ENCODE data around the gene VPS13D.
A peak's percentile ranks its signal among the peaks of the same experiment; 100 is the strongest.

Gene VPS13D

GRCh38 chr1:12229835-12230548, at the start of gene VPS13D:
Gene VPS13D, plus strand, starts transcription at chr1:12230030. Its CDS starts 4,237 bp downstream, at chr1:12234267.
- DNase-seq (ENCODE audit: low spot score), result peak; percentile 63

- DNase-seq (ENCODE audit: low spot score), result peak; percentile 64
Measured at GRCh38 chr1:12180315-12180714, 49.5 kb upstream of the VPS13D start.

GRCh38 chr1:12180903-12181302, 48.9 kb upstream of the VPS13D start:
- DNase-seq (ENCODE audit: low spot score), result no peak

- DNase-seq (ENCODE audit: low spot score), result no peak
Measured at GRCh38 chr1:12181568-12181967, 48.3 kb upstream of the VPS13D start.

GRCh38 chr1:12182410-12182984, 47.3 kb upstream of the VPS13D start:
- no peak for DNase-seq (ENCODE audit: low spot score)

- DNase-seq (ENCODE audit: low spot score), result no peak
Measured at GRCh38 chr1:12183095-12183794, 46.6 kb upstream of the VPS13D start.

- DNase-seq (ENCODE audit: low spot score), result peak; percentile 70
Measured at GRCh38 chr1:12184008-12184681, 45.7 kb upstream of the VPS13D start.

- no peak for DNase-seq (ENCODE audit: low spot score)
Measured at GRCh38 chr1:12185036-12185917, 44.6 kb upstream of the VPS13D start.

GRCh38 chr1:12185918-12186678, 43.7 kb upstream of the VPS13D start:
- DNase-seq (ENCODE audit: low spot score), result no peak

GRCh38 chr1:12186679-12186985, 43.2 kb upstream of the VPS13D start:
- DNase-seq (ENCODE audit: low spot score), result no peak

- DNase-seq (ENCODE audit: low spot score), result no peak
Measured at GRCh38 chr1:12188115-12188514, 41.7 kb upstream of the VPS13D start.

- DNase-seq (ENCODE audit: low spot score), result no peak
Measured at GRCh38 chr1:12188657-12189327, 41.0 kb upstream of the VPS13D start.

- no peak for DNase-seq (ENCODE audit: low spot score)
Measured at GRCh38 chr1:12189328-12189682, 40.5 kb upstream of the VPS13D start.

- no peak for DNase-seq (ENCODE audit: low spot score)
Measured at GRCh38 chr1:12191242-12192032, 38.4 kb upstream of the VPS13D start.

GRCh38 chr1:12194666-12195216, 35.1 kb upstream of the VPS13D start:
- no peak for DNase-seq (ENCODE audit: low spot score)

GRCh38 chr1:12195416-12195815, 34.4 kb upstream of the VPS13D start:
- DNase-seq (ENCODE audit: low spot score), result no peak

GRCh38 chr1:12196641-12197482, 33.0 kb upstream of the VPS13D start:
- DNase-seq (ENCODE audit: low spot score), result no peak

- no peak for DNase-seq (ENCODE audit: low spot score)
Measured at GRCh38 chr1:12197483-12197880, 32.3 kb upstream of the VPS13D start.

- DNase-seq (ENCODE audit: low spot score), result no peak
Measured at GRCh38 chr1:12200208-12200607, 29.6 kb upstream of the VPS13D start.

Measured in globus pallidus (tissue), 1 donor.